HG03342 (cell line): ENCODE measurements around the gene HDAC7.
"Not testable (repeated sequence)": the region's sequence is repeated elsewhere in the genome, so short reads cannot be mapped to it uniquely, and the experiment has no call there.

Experiments
- ATAC-seq: cut with Tn5 transposase; IDR thresholded peaks from one replicate; pipeline ENCODE4 v1.9.1; 2021; ENCODE audit warnings: mild to moderate bottlenecking, moderate library complexity; ENCODE audit not compliant: unreplicated experiment

The HDAC7 gene

GRCh38 chr12:47815447-47815846, 4.3 kb downstream of the HDAC7 start:
- ATAC-seq, result not testable (repeated sequence)

GRCh38 chr12:47814539-47815170, 5.0 kb downstream of the HDAC7 start:
- no peak for ATAC-seq

- peak; percentile 31 for ATAC-seq
Measured at GRCh38 chr12:47813511-47814196, 6.0 kb downstream of the HDAC7 start.

DNA sequence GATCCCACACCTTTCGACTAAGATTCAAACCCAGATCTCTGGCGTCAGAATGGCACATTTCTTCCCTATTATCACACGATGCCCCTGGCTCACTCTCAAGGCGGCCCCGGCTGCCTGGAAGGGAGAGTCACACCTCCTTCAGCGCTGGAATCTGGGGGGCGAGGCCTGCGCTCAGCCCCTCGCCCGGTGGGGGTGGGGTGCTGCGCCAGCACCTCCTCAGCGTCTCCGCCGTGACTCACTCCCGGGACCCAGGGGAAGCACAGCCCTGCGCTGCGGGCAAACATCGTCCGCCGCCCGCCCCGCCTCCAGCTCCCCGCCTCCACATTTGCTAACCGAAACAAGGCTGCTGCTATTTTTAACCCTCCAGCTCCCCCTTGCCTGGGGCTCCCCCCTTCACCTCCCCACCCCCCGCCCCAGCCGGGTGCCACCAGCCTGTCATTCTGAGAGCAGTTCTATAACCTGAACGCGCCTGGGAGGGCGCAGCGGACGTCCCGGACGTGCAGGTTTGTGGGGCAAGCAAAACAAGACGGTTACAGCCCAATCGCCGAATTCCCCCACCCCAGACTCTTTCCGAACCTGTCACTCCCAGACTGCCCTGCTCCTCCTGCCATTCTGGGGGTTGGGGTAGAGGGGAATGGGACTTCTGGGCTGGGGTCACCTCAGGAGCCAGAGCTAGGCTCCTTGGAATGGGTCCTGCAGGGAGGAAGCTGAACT, 6.7 kb downstream of the HDAC7 start:
- ATAC-seq, result peak; percentile 66

- no peak for ATAC-seq
Measured at GRCh38 chr12:47811581-47812484, 7.9 kb downstream of the HDAC7 start.

DNA sequence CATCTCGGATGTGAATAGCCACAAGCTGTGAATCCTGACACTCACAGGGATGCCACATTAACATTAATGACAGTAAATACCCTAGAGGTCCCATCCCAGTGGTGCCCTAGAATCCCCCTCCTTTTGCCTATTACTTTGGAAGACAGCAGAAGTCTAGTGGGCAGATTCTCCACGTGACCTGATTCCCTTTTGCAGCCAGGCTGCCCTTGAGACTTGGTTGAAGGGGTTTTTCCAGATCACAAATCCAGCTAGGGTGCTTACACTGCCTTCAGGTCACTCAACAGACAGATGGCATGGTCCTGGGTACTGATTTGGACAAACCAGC, 8.7 kb downstream of the HDAC7 start:
- no peak for ATAC-seq

- ATAC-seq, result not testable (repeated sequence)
Measured at GRCh38 chr12:47809518-47809917, 10.2 kb downstream of the HDAC7 start.

DNA sequence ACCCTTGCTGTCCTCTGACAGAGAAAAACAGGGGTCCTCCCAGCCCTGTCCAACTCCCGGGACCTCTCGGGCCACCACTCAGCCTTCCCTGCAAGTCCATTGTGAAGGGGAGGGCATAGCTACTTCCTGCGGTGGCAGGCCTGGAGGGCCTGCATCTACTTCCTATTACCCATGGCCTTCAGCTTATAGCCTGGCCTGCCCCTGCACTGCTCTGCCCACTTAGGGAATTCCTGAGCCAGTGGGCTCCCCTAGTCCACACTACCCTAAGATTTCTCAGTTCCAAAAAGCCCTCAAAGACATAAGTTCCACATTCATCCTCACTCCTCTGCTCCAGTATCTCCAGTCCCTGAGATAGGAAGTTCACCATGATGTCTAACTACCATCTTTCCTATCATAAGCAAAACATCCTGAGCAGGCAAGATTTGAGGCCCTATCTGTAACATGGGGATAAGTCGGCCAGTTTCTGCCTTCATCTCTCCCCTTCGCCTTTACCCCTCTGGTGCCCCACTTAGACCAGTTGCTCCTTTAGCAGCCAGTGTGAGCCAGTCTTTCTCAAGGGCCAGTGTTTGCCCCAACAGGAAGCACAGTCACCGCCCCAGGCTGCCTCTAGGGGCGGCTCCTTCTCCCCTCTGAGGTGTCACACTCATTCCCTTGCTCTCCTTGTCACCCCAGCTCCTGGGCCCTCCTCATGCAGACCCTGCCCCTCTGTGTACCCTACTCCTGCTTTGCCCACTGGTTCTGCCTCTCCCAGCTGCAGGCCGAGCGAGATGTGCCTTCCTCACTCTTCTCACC, 10.9 kb downstream of the HDAC7 start:
- ATAC-seq, result no peak

DNA sequence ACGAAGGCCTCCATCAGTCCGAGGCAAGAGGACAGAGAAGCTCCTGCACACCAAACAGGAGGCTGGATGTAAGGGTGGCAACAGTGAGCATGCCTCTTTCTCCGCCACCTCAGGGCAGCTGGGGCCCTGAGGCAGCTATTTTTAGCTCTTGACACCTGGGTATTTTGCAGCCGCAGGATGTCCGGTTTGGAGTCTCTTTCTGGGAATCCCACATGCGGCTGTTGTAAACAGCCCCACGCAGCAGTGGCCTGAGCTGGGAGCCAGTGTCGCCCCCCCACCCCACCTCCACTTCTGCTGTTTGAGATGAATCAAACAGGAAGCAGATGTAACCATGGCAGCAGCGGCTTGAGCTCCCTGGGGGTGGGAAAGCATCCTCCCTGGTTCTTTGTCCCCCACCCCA, 11.7 kb downstream of the HDAC7 start:
- peak; percentile 38 for ATAC-seq

DNA sequence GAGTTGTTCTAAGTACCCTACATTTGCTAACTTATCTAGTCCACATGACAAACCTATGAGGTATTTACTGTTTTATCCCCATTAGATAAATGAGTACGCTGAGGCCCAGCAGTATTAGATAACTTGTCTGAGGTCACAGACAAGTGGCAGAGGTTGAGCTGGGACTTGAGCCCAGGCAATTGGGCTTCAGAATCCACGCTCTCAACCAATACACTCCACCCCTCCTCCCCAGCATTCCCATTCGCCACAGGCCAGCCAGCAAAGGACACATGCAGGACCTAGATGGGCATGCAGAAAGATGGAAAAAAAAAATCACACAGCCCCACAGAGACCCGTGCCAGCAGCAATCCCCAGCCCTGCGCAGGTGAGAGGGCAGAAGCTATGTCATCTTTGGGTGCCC, 12.4 kb downstream of the HDAC7 start:
- ATAC-seq, result no peak

DNA sequence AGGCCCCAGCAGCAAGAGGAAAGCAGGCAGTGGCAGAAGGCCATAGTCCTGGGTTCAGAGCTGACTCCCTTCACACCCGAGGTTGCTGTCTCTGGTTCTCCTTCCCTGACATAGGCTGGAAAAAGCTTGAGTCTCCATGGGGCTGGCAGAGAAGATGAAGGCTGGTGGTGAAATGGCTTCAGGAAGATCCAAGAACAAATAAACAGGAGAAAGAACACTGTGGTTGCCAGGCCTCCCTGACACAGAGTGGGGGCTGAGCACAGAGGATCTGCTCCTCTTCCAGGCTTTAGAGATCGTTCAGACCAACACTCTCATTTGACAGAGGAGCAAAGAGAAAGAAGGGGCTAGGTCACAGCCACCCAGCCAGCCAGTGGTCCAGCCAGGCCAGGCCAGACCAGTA, 14.3 kb downstream of the HDAC7 start:
- ATAC-seq, result no peak

DNA sequence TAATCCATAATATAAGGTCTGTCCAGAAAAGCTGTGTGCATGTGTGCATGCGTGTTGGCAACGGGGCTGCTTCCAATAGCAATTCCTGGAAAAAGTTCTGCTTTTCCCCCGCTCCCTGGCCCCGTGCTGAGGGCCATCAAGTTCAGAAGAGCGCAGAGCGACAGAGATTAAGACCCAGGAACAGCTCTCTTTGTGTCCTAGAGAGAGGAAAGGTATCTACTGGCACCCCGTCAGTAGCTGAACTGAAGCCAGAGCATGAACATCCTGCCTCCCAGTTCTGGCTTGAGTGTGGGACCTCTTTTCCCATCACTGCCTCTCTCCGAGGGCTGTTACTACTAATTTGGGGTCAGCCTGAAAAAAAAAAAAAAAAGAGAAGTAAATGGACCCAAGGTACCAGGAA, 15.5 kb downstream of the HDAC7 start:
- no peak for ATAC-seq

- no peak for ATAC-seq
Measured at GRCh38 chr12:47803191-47803875, 16.4 kb downstream of the HDAC7 start.

DNA sequence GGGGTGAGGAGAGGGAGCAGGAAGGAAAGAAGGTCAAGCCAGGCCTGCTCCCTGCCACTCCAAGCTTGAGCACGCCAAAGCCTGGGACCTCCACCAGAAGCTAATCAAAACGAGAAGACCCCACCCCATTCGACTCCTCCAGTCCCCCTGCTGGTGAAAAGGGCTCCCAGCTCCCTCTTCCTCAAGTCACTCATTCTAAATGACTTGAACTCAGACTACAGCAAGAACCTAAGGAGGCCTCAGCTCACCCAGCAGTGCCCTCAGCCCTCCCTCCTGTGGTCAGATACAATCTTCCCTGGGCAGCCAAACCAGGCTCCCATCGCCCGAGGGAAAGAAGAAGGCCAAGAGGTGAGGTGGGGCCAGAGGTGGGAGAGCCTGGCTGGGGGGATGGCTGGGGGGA, 17.4 kb downstream of the HDAC7 start:
- ATAC-seq, result no peak

DNA sequence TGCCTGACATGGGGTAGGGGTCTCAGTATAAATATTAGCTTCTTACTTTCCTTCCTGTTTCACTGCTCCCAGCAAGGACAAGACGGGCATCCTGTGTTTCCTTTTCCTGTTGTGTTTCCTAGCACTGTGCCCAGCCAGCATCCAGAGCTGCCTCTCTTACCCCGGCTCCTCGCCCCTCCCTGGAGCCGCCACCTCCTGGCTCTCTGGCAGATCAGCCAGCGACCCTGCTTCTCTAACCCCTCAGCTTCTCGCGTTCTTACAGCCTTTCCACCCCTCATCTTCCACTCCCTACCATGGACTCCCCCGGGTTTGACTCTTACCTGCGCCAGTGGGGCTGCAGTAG, 17.8 kb downstream of the HDAC7 start:
- ATAC-seq, result no peak

DNA sequence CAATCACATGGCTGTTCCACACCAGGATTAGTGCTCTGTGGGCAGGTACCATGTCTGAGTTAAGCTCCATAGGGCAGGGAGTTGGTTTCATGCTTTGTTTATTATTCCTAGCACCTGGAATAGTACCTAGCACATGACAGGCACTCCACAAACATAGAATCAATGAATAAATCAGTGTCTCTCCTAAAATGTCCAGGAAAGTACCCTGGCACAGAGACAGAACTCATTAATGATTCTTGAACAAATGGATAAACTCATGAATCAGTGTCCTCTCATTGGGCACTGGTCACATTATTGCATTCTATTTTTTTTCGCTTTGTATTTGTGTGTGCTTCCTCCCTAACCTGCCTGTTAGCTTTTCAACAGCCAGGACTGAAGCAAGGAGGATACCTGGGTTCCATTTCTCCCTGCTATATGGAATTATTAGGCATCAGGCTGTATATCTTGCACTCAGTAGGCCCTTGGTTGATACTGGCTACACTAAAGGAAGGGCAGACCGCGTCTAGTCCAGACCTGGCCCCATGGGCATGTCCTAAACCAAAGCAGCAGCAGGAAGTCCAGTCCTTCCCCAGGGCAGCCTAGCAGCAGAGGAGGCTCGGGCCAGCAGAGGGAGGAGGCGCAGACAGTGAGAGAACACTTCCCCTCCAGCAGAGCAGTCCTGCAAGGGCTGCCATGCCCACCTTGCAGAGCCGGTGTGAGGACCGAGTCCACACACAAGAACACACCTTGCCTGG, 18.4 kb downstream of the HDAC7 start:
- no peak for ATAC-seq

GRCh38 chr12:47800582-47800981, 19.1 kb downstream of the HDAC7 start:
- ATAC-seq, result no peak

- no peak for ATAC-seq
Measured at GRCh38 chr12:47799357-47799955, 20.2 kb downstream of the HDAC7 start.

GRCh38 chr12:47798382-47798948, 21.2 kb downstream of the HDAC7 start:
- ATAC-seq, result no peak
